GM18519 (cell line): Measurements from ENCODE around the gene GABRB3.

Source experiments
- ATAC-seq: cut with Tn5 transposase; IDR thresholded peaks from one replicate; pipeline ENCODE4 v1.9.1; 2021; ENCODE audit warnings: mild to moderate bottlenecking, moderate library complexity; ENCODE audit not compliant: unreplicated experiment, low FRiP score

The GABRB3 gene

DNA sequence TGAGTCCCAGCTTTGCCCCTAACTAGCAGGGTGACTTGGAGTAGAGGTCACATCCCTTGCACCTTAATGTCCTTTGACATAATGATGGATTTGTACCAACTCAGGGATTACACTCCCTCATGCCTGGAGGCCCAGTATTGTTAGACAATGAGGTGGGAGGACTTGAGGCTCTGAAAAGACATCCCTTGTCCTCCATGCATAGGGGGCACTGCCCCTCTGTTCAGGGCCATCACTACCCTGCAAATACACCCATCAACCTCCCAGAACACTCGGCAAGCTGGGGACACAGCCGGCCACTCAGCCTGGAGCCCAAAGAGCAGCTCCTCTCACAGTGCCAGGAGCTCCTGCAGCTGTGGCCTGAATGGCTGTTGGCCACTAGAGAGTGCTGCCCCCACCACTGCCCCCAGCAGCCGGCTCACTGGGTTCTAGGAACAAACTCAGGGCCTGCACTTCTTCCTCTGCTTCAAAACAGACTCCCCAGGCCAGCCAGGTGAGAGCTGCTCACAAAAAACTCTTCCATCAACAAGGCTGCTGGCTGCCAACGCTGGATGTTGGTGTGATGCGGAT, 90.2 kb downstream of the GABRB3 start:
- no peak for ATAC-seq

DNA sequence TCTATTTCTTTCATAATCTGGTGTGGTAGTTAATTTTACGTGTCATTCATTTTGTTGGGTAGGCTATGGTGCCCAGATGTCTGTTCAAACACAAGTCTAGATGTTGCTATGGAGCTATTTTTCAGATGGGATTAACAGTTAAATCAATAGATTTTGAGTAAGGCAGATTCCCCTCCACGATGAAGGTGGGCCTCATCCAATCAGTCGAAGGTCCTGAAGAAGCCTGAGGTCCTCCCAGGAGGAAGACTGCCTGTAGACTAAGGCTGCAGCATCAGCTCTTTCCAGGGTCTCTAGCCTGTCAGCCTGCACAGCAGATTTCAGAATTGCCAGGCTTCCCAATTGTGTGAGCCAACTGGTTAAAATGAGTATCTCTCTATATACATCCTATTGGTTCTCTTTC, 92.9 kb downstream of the GABRB3 start:
- no peak for ATAC-seq

DNA sequence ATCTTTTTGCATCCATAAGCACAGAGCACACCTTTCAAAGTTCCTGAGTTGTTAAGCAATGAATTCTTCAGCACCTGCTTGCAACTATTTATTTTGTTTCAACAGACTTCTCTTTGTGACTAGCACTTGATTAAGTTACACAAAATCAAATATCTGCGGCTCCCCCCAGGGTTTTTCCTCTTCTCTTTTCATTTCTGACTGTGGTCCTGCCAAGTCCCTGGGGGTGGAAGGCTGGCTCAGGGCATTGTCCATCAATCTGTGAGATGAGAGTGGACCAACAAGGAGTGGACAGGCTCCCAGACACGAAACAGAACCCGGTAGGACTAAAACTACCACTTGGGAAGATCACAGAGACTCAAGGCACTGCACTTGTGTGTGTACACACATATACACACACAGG, 96.8 kb downstream of the GABRB3 start:
- no peak for ATAC-seq

DNA sequence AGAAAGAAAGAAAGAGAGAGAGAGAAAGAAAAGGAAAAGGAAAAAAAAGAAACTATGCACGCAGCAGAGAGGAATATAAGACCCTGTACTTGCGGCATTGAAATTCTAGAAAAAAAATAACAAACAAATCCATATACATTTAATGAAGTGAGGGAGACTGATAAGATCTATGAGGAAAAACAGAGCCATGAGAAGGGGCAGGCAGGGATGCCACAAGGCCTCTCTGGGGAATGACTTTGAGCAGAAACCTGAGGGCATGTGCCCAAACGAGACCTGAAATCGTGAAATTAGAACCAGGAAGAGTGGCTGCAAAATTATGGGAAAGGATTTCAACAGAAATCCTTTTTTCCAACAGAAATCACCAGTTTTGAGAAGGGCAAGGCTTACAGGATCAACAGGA, 98.4 kb downstream of the GABRB3 start:
- no peak for ATAC-seq

DNA sequence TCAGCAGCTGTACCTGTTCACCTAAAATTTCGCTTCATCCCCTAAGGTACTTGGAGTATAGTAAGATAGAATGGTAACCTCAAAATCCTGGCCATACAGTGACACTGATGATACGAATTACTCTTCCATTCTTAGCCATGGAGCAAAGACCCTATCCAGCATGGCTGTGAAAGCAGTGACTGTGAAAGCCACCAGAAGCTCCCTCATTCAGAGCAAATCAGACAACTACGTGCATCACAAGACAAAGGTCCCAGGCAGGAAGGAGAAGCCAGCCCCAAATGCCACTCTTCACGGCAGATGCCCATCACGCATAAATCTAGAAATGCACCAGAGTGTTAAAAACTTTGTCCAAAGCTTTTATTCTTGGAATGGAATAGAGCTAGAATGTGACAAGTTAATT, 99.4 kb downstream of the GABRB3 start:
- no peak for ATAC-seq

DNA sequence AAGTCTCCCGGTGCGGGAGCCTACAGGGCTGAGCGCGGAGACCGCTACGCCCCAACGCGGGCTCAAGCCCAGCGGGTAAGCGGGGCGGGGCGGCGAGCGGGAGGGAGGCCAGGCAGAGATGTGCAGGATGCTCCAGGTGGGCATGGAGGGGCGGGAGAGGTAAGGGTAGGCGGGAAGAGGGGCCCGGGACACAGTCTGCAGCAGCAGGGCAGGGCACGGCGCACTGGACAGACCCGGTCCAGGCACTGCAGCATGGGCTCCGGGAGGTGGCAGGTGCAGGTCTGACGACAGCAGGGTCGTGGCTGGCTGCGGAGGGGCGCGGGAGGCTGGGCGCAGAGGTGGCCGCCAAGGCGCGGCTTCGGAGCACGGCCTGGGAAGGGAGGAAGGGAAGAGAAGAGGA, 102.8 kb downstream of the GABRB3 start:
- no peak for ATAC-seq

DNA sequence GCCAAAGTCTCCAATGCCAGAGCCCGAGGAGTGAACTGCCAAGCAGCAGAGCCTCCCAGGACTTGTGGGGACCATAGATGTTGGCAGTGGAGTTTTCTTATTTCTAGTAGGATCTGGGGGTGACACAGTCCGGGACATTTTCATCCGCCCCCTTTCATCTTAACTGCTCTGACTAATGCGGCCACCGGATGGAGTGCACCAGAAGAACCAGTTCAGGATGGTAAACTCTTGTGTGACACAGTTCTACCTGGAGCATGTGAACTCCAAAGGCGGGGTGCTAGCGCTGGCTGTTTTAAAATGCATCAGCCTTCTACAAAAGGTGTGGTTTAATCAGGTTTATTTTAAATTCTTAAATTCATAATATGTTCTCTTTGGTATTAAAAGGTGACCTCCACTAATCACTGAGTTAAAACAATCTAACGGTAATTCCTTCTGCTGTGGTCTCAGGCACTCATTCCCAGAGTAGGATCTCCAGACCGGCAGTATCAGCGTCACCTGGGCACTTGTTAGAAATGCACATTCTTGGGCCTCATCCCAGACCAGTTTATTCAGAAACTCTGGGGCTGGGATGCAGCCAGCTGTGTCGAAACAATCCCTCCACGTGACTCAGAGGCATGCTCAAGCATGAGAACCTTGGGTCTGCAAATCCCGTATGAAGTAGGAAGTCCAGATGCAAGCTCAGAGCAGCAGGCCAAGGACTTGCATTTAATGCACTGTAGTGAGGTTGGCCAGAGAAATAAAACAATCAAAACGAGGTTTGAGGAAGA, 105.5 kb downstream of the GABRB3 start:
- ATAC-seq, result no peak

DNA sequence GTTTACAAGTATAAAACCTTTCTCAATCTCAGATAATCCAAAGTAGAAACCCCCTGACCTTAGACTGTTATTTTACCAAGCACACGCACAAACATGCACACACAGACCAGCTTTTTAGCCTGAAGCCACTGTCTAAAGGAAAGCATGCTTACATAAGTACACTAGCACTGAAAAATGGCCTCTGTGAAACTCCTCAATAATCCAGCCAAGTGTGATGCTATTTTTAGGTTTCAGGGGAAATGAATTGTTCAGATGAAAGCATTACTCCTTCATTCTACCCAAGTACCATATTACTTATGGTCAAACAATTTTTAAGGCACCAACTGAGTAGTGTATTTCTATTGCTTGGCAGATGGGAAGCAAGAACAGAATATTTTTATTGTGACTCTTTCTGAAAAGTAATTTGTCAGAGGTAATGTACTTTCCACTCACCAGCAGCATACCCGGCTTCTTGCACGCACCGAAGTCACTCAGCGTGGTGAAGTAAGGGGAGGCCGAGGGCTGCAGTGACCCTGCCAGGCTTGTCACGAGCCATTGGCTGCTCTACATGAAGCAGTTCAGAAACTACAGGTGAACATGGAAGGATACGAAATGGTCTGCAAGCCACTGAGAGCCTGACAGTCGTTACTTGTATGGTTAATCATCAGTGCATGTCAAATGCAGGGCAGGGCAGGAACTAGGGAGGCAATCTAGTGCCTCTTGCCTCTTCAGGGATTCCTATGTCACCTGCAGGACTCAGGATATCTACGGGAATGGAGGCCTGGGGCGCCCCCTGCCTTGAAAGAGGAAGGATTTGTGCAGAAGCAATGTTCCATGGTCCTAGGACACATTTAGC, 106.7 kb downstream of the GABRB3 start:
- ATAC-seq, result no peak

DNA sequence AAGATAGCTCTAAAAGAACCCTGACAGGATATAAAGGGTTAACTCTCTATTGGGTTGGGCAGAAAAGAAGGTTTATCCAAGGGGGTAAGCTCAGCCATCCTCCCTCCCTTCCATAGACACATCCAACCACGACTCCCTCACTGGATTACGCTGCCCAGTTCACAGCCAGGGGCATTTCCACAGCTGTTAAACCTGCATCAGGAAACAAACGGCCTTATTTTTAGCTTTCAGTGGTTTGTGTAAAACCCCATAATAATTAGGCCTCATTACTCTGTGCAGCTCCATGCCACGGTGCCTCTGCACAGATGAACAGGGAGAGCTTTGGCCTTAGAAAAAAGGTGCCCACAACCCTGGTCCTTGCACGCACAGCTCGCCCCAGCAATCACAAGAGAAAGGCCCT, 110.6 kb downstream of the GABRB3 start:
- ATAC-seq, result no peak

DNA sequence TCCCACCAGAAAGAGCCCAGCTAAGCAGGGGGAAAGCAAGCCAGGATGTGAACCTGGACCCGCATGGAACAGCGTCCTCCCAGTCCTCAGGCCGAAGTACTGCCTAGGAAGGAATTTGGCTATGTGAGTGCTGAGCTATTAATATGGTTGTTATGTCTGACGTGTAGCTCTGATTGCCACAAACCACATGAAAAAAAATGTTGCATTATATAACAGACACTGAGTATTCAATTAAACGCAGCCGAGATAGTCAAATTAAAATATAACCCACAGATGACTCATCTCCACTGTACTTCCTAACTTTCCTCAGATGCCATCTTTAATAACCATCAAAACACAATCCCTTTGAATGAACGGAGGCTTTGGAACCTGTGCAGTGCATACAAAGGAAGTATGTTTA, 111.1 kb downstream of the GABRB3 start:
- ATAC-seq, result no peak

DNA sequence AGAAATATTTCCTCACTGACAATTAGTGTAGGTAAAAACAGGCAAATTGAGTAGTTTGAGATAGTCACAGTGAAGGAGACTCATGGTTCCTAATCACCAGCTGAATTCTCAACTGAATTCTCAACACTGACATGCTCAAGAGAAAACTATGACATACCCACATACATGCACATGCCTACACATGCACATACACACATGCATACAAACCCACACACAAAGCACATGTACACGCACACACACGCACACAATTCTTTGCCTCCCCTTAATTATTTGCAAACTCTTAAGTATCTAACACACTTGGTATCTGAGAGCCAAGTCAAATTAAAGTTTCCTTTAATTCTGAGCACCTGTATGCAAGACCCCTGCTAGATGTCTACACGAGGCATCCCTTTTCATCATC, 111.8 kb downstream of the GABRB3 start:
- no peak for ATAC-seq

DNA sequence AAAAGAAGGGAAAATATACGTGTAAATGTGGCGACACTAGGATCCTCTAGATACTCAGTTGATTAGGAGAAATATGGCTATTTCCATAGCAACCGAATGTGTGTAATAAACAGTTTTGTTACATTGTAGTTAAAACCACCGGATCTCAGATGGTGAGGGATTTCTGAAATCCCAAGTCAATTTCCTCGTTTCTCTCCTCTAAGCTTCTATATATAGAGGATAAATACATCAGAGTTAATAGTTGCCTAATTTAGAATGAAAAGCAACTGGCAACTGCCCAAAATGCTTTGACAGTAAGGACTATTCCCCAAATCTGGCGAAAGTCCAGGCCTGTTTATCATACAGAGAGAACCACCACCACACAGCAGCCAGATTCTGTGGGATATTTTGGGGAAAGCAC, 112.6 kb downstream of the GABRB3 start:
- no peak for ATAC-seq

DNA sequence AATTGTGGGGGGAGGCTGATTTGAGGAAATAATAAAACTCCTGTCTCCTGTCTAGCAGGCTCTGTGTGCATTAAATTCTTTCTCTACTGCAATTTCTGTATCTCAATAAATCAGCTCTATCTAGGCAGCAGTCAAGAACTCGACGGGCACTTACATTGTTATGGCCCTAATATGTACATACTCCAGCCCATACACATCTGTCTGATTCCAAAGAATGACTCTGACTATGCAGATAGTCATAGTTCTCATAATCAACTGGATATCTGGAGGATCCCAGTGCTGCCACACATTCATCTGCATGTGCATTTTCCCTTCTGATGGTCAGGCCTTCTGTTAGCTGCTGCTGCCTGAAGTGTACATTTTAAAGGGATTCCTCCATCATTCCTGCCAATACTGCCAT, 114.6 kb downstream of the GABRB3 start:
- no peak for ATAC-seq

DNA sequence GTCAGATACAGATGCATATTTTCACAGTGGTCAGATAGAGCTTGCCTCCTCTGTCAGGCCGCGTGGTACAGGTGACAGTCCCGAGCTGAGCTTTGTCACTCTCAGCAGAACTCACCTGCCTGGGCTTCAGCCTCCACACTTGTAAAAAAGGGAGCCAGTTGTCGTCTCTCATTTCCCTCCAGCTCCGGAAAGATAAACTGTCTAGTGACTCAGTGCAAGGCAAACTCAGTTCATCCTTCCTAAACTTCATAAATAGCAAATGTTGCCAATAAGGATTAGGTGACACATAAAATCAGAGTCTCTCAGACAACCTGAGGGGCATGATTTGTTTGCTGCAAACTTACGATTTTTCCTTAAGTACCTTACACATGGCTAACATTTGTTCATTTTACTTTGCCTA, 116.8 kb downstream of the GABRB3 start:
- no peak for ATAC-seq

DNA sequence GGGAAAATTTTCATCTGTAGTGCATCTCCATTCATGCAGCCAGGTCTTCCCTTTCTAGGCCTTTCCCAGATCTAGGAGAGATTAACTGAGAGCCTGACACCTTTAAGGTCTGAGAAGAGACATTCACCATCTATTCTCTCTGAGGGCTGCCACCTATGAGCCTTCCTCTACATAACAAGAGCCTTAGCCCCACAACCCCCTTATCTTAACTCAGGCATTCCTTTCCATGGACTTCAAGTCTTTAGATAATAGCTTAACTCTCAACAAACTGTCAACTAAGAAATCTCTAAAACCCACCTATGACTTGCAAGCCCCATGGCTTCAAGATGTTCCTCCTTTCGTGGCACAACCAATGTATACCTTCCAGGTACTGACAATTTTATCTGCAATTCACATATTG, 121.0 kb downstream of the GABRB3 start:
- no peak for ATAC-seq

DNA sequence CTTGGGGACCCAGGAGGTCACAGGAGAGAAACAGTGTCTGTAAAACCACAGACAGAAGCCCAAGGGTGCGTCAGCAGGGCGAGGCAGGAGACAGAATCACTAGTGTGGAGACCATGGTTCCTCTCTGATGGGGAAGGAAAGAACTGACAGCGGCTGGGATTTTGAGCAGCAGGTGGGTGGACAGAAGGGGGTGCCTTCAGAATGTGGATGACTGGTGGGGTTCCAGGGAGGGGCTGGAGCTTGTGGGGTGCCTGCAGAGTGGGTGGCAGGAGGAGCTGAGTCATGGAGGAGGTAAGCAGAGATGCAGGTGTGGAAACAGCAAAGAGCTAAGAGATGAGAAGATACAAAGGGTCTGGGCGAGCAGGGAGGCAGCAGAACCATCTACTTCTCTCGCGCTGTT, 124.2 kb downstream of the GABRB3 start:
- no peak for ATAC-seq

DNA sequence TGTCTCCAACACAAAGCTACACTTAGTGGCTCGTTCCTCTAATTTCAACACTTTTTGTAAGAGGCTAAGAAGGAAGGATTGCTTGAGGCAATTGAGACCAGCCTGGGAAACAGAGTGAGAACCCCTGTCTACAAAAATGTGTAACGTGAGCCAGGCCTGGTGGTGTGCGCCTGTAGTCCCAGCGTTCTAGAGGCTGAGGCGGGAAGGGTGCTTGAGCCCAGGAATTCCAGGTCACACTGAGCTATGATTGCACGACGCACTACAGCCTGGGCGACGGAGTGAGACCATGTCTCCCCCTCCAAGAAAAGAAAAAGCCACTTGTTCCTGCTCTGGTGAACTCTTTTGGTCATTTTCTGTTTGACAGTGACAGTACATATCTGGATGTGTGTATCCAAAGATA, 127.9 kb downstream of the GABRB3 start:
- no peak for ATAC-seq

DNA sequence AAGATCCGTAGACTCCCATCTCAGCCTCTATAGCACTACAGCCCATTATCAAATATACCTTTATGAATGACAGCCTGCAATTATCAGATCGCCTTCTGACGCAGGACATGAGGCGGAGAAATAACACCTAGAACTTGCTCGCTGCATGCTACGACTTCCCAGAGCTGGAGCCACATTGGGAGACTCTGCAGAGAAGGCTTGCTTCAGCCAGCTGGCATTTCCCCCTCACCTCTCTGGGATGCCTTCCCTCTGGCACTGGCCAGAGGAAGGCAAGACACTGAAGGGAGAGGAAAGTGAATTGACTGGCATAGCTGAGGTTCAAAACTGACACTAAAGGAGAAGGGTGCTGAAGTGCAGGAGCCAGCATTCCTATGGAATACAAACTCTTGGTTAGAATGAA, 131.7 kb downstream of the GABRB3 start:
- ATAC-seq, result no peak

DNA sequence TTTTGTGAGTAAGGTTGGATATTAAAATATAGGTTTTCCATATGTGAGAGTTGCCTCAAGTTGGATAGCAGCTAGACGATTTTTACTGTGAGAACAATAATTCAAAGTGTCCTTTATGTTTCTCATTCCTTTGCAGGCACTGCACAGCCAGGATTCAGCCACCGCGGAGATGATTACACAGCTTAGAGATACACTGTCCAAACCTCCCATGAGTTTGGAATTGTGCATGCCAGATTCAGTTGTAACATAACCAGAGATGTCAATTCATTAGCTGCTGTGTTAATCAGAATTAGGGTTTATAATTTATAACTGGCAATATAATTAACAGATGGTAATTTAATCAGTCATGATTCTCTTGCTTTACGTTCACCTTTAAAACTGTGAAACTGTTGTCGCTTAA, 132.3 kb downstream of the GABRB3 start:
- ATAC-seq, result no peak

DNA sequence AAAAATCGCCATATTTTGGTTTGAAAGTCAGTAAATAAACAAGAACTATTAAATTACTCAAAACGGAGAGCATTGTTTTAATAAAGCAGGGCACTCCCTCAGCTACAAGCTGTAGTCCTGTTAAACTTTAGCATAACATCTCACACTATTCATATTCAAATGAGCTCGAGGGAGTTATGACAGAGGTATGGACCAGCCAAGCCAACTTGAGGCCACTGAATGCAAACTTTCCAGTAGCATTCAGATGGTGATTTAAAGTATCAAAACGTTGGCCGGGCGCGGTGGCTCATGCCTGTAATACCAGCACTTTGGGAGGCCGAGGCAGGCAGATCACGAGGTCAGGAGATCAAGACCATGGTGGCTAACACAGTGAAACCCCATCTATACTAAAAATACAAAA, 132.9 kb downstream of the GABRB3 start:
- ATAC-seq, result no peak

DNA sequence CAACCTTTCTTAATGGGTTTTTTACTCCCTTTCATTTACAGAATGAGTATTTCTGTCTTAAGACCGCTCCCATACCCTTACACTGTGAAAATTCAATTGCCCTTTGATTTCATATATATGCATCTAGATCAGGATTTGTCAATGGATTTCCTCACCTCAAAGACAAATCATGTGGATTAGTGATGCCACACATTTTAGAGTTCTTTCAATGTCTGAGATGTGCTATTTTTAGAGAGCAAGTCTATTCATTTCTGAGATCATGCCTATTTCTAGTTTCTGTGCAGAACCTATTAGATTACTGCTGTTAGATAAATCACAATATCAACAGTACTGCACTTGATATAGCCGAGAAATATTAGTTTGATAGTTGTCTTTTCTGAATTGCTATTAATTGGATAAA, 137.3 kb downstream of the GABRB3 start:
- no peak for ATAC-seq

DNA sequence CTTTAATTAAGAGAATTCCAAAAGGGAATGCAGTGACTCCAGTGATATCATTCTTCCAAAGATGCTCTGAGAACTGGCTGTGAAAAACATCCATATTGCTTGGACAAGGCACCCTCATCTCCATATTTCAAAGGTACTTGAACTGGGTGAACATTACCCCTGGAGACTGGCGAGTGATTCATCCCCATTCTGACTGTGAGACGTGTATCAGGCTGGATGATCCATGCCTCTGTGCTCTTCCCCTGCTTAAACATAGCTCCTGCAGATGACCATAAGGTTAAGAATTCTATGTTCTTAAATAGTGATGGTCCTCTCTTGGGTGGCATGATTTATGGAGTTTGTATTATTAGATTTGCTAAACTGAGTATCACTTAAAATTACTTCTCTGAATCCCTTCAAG, 137.8 kb downstream of the GABRB3 start:
- no peak for ATAC-seq
